GM12872 (cell line): Measurements from ENCODE around the gene USH2A.

Source experiments
- CTCF ChIP-seq: IDR thresholded peaks from 3 replicates; pipeline ENCODE4 v1.5.1; 2011; ENCODE audit warnings: low read depth, mild to moderate bottlenecking, low read length, moderate library complexity; ENCODE audit not compliant: insufficient read depth

Gene USH2A

GRCh38 chr1:216216305-216216704, 206.9 kb downstream of the USH2A start:
- no peak for TF ChIP-seq CTCF

DNA sequence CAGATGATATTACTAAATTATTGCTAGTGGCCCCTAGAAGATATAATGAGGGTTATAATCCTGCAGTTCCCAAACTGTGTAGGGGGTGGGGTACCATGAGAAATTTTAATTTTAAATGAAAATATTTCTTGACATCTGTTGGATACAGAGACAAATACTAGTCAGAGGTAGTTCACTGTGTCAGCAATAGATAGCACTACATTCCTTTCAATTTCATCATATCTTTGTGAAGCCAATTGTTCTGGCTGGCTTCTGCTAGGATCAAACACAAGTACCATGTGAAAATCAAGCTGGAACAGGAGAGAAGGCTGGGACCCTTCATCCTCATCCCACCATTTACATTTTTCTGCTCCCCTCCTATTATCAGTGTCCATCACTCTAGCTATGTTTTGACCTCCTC, 208.1 kb downstream of the USH2A start:
- TF ChIP-seq CTCF, result no peak

DNA sequence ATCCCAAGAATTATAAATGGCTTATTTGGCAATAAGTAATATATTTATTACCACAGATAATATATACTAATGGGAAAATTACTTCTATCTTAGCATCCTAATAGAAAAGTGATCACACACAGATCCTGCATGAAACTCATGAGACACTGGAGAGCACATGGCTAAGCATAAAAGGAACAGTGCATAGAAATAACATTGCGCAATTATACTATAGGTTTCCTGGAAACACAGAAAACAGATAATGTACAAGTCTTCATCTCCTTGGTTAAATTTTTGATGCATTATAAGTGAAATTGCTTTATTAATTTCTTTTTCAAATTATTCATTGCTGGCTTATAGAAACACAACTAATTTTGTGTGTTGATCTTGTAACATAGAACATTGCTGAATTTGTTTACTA, 210.4 kb downstream of the USH2A start:
- no peak for TF ChIP-seq CTCF

- no peak for TF ChIP-seq CTCF
Measured at GRCh38 chr1:216210081-216210480, 213.2 kb downstream of the USH2A start.

DNA sequence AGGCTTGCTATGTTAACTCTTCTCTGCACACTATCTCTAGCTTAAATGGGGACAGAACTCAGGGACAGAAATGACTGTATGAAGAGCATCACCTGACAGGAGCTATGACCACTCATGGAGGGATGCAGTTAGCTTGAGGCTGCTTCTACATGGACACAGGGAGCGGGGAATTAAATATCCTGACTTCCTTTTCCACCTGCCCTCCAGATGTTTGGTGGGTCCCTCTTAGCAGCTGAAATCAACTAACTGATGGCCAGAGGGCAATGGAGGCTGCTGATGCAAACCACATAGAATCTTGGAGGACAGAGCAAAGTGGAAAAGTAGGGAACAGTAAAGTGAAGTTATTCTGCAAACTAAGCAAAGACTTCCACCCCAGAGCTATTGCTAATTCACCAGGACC, 214.1 kb downstream of the USH2A start:
- no peak for TF ChIP-seq CTCF

DNA sequence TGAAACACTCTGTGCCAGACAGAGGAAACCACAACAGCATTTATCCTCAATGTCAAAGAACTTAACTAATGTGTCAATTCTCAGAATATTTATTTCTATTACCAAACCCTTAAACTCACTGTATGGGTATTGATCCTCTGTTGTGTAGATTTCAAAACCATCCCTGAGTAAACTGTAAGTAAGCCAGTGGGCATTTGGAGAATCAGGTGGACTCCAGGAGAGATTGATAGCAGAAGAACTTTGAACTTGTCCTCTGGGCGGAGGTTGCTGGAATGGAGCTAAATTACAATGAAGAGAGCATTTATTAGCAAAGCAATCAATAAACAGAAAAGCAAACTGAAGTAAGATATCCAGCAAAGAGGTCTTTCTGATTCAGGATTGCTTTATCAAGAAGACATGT, 216.1 kb downstream of the USH2A start:
- TF ChIP-seq CTCF, result no peak

DNA sequence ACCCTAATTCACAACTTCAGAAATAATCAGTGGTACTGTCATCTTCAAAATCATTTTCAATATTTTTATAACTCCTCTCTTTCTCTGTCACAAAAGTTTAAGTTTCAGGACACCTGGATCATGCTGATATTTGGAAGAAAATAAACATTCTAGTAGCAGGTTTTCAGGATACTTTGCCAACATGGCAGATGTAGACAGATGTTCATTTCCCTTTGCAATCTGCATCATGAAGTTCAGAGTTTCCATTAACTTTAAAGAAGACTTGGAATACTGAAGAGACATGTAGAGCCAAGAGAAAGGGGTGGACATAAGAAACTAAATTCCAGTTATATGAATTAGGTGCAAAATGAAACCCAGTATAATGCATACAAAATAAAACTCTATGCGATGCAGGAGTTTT, 218.1 kb downstream of the USH2A start:
- TF ChIP-seq CTCF, result no peak

- TF ChIP-seq CTCF, result no peak
Measured at GRCh38 chr1:216201946-216202345, 221.3 kb downstream of the USH2A start.
